GM12874 (cell line): ENCODE results near the gene TACC2.

ENCODE experiments used
- TF ChIP-seq, protein P1 (sequence below): IDR thresholded peaks from 2 replicates; pipeline ENCODE4 v1.5.1; 2011; ENCODE audit warnings: low read depth, mild to moderate bottlenecking, control low read depth, low read length, moderate library complexity; ENCODE audit not compliant: insufficient read depth

The TACC2 gene

GRCh38 chr10:121975295-121976086 lies 13.5 kb upstream of the TACC2 start:
- TF ChIP-seq, protein P1, sequence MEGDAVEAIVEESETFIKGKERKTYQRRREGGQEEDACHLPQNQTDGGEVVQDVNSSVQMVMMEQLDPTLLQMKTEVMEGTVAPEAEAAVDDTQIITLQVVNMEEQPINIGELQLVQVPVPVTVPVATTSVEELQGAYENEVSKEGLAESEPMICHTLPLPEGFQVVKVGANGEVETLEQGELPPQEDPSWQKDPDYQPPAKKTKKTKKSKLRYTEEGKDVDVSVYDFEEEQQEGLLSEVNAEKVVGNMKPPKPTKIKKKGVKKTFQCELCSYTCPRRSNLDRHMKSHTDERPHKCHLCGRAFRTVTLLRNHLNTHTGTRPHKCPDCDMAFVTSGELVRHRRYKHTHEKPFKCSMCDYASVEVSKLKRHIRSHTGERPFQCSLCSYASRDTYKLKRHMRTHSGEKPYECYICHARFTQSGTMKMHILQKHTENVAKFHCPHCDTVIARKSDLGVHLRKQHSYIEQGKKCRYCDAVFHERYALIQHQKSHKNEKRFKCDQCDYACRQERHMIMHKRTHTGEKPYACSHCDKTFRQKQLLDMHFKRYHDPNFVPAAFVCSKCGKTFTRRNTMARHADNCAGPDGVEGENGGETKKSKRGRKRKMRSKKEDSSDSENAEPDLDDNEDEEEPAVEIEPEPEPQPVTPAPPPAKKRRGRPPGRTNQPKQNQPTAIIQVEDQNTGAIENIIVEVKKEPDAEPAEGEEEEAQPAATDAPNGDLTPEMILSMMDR, result no peak

- TF ChIP-seq, protein P1, result no peak
Measured at GRCh38 chr10:121976607-121977006, 12.4 kb upstream of the TACC2 start.

GRCh38 chr10:121978511-121978910 lies 10.5 kb upstream of the TACC2 start:
- TF ChIP-seq, protein P1, result no peak

DNA sequence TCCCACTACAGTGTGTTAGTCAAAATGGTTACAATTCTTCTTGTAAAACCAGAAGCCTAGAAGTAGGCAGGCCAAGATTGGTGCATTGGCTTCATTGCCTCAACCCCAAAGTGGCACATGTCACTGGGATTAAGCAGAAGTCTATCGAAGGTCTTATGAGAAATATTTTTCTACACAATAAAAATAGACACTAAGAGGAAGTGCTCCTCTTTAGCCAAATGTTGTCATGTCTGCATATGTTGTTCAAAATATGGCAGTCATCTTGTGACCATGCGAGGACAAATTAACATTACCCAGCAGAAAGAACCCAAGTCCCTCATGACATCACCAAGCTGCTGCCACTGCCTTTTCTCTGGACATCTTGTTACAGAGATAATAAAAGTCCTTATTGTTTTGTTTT lies 7.6 kb upstream of the TACC2 start:
- TF ChIP-seq, protein P1, result no peak

DNA sequence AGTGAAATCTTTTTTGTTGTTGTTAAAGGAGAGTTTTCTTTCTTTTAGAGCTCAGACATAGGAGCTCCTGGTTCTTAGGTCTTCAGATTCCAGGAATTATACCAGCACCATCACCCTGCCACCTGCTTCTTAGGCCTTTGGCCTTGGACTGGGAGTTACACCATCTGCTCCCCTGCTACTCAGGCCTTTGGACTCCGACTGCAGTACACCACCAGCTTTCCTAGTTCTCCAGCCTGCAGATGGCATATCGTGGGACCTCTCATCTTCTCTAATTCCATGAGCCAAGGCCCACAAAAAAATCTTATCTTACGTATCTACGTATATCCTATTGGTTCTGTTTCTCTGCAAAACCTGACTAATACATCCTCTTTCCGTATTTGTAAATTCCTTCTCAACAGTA lies 5.1 kb upstream of the TACC2 start:
- TF ChIP-seq, protein P1, result no peak

GRCh38 chr10:121984463-121984862 lies 4.5 kb upstream of the TACC2 start:
- TF ChIP-seq, protein P1, result no peak

DNA sequence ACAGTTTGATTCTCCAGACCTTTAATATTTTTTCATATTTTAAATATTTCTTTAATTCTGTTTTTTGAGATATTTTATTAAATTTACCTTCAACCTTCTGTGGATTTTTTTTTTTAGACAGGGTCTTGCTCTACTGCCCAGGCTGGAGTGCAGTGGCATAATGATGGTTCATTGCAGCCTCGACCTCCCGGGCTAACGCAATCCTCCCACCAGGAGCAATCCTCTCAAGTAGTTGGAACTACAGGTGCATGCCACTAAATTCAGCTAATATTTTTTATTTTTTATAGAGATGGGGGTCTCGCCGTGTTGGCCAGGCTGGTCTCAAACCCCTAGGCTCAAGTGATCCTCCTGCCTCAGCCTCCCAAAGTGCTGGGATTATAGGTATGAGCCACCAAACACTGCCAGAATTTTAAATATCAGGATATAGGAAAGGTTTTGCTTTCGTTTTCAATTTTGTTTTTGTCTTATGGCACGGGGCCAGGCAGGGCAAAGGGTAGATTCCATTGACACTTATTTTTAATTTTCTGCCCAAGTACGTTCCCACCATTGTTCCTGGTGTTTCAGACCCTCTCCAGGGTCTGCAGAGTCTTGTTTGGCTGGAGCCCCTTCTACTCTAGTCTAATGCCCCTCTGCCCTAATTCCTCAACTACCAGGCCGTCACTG lies 1.2 kb downstream of the TACC2 start:
- TF ChIP-seq, protein P1, result no peak
